ENCODE data around the gene MFSD1.

Gene MFSD1

GRCh38 chr3:158801696-158802408 is at the start of gene MFSD1:
MFSD1 (plus strand) TSS chr3:158802054; CDS start chr3:158802153, 99 bp downstream.
- peak; percentile 88 for DNase-seq (ENCODE audit: low spot score)
- no peak for TF ChIP-seq CTCF (IDR thresholded peaks at IDR 0.05; ENCODE audit: extremely low read depth, insufficient read depth, missing control alignments)
- in situ Hi-C loops (cut with MboI; ENCODE audit: low pct_unique_long_range_greater_than_20kb, low sequenced_read_pairs, unreplicated experiment) = no loop called here

- TF ChIP-seq CTCF (IDR thresholded peaks at IDR 0.05; ENCODE audit: extremely low read depth, insufficient read depth, missing control alignments) = no peak
- DNase-seq (ENCODE audit: low spot score) = no peak
- in situ Hi-C loops (cut with MboI; ENCODE audit: low pct_unique_long_range_greater_than_20kb, low sequenced_read_pairs, unreplicated experiment) = no loop called here
Measured at GRCh38 chr3:158753854-158754253, 48.0 kb upstream of the MFSD1 start.

- DNase-seq (ENCODE audit: low spot score) = no peak
- in situ Hi-C loops (cut with MboI; ENCODE audit: low pct_unique_long_range_greater_than_20kb, low sequenced_read_pairs, unreplicated experiment) = no loop called here
- no peak for TF ChIP-seq CTCF (IDR thresholded peaks at IDR 0.05; ENCODE audit: extremely low read depth, insufficient read depth, missing control alignments)
Measured at GRCh38 chr3:158755421-158755820, 46.4 kb upstream of the MFSD1 start.

- DNase-seq (ENCODE audit: low spot score) = no peak
- in situ Hi-C loops (cut with MboI; ENCODE audit: low pct_unique_long_range_greater_than_20kb, low sequenced_read_pairs, unreplicated experiment) = no loop called here
- TF ChIP-seq CTCF (IDR thresholded peaks at IDR 0.05; ENCODE audit: extremely low read depth, insufficient read depth, missing control alignments) = no peak
Measured at GRCh38 chr3:158761350-158761749, 40.5 kb upstream of the MFSD1 start.

- in situ Hi-C loops (cut with MboI; ENCODE audit: low pct_unique_long_range_greater_than_20kb, low sequenced_read_pairs, unreplicated experiment) = no loop called here
- no peak for DNase-seq (ENCODE audit: low spot score)
- no peak for TF ChIP-seq CTCF (IDR thresholded peaks at IDR 0.05; ENCODE audit: extremely low read depth, insufficient read depth, missing control alignments)
Measured at GRCh38 chr3:158762701-158763100, 39.2 kb upstream of the MFSD1 start.

GRCh38 chr3:158763421-158763820 is 38.4 kb upstream of the MFSD1 start:
- in situ Hi-C loops (cut with MboI; ENCODE audit: low pct_unique_long_range_greater_than_20kb, low sequenced_read_pairs, unreplicated experiment) = no loop called here
- DNase-seq (ENCODE audit: low spot score) = no peak

More at GRCh38 chr3:158763421-158763820, 38.4 kb upstream of the MFSD1 start:
- TF ChIP-seq CTCF (IDR thresholded peaks at IDR 0.05; ENCODE audit: extremely low read depth, insufficient read depth, missing control alignments) = no peak
